COLO829 (cell line): ENCODE data around the gene TDRD10.
A peak's percentile ranks its signal among the peaks of the same experiment; 100 is the strongest.

Experiments used
- DNase-seq: peaks from one replicate; pipeline ENCODE4 v3.0.0; 2012; ENCODE audit warnings: low spot score

The TDRD10 gene

GRCh38 chr1:154553056-154554030 lies 51.3 kb downstream of the TDRD10 start:
- DNase-seq = no peak

- DNase-seq = peak; percentile 45
Measured at GRCh38 chr1:154556422-154556821, 54.4 kb downstream of the TDRD10 start.

- DNase-seq = no peak
Measured at GRCh38 chr1:154557248-154557938, 55.4 kb downstream of the TDRD10 start.

DNA sequence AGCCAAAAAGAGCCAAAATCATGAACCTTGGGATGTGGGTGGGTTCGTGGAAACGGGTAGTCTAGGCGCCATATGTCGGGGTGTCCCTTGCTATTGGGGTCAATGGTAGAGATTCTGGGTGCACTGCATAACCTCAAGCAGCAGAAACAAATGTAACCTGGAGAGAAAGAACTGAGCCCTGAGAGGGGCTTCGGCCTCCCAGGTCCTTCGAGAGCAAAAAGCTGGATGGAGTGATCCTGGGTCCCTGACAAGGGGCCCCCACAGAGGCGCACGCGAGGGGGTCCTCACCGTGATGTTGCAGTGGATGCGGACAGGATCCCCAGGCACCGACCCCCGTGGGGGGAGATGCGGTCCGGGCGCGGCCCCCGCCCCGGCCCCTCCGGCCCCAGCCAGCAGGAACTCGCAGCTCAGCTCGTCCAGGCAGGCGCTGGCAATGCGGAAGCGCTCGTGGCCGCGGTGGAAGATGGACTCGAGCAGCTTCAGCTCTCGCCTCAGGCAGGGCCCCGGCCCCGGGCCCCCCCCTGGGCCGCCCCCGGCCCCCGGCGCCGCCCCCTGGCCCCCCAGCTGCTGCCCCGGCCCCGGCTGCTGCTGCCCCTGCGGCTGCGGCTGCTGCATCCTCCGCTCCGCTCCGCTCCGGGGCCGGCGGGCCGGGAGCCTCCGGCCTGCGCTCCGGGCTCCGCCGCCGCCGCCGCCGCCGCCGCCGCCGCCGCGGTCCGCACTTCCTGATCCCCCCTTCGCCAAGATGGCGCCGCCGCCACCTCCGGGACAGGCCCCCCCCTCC lies 56.1 kb downstream of the TDRD10 start, which contains the start of gene UBE2Q1:
Gene UBE2Q1, minus strand, starts transcription at position 724 of the 781 bp plus-strand sequence. Its CDS starts 109 bp downstream, at position 615.
- no peak for DNase-seq

GRCh38 chr1:154558720-154559465 lies 56.9 kb downstream of the TDRD10 start:
- DNase-seq = peak; percentile 98

- DNase-seq = peak; percentile 85
Measured at GRCh38 chr1:154559466-154560044, 57.5 kb downstream of the TDRD10 start.

GRCh38 chr1:154565876-154566275 lies 63.9 kb downstream of the TDRD10 start:
- DNase-seq = no peak

DNA sequence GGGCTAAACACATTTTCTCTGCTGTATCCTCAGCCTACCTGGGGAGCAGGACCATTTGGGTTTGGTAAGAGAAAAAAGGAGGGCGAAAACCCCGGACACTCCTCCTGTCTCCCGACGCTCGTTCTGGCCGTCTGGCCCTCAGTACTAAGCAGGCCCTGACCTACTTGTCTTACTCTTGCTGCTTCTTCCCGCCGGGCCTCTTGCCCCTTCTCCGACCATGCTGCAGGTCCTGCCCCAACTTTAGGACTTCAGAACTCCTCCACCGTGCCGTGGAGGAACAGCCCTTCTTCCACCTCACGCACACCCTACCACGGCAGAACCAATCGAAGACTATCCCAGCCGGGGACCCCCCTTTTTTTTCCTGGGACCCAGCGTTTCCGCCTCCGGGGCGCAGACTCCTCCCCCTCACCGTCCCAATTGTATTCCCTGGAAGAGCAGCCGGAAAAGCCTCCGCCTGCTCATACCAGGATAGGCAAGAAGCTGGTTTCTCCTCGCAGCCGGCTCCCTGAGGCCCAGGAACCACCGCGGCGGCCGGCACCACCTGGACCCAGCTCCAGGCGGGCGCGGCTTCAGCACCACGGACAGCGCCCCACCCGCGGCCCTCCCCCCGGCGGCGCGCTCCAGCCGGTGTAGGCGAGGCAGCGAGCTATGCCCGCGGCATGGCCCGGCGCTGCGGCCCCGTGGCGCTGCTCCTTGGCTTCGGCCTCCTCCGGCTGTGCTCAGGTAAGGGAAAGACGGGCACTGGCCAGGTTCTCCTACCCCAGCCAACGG lies 65.6 kb downstream of the TDRD10 start, which contains the start of gene CHRNB2:
Gene CHRNB2, plus strand, starts transcription at position 393 of the 771 bp plus-strand sequence. Its CDS starts 267 bp downstream, at position 660.
- DNase-seq = peak; percentile 70

DNA sequence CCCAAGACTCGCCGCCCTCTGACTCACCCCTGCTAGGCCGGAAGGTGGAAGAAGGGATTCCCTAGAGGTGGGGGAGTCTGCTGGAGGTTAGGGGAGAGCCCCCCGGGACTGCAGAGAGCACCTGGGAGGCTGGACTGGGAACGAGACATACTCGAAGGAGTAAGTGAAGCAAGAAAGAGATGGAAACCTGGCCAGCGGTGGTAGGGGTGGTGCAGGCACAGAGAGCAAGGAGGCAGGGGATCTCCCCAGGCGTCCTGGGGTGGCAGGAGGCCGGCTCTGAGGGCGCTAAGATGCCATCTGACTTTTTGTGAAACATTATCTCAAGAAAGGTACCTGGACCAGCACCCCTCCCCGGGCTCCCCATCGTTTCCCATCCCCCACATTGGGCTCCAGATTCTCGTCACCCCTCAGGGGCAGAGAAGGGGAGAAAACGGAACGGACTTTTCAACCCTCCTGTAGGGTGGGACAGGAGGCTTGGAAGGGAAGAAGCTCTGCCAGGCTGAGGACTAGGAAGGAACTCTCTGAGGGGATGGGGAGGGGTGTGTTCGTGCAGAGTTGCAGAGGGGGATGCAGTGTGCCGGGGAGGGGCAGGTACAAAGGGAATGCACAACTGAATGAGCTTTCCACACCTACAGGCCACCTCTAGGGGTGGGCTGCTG lies 66.3 kb downstream of the TDRD10 start:
- DNase-seq = no peak

- DNase-seq = no peak
Measured at GRCh38 chr1:154571244-154571963, 69.4 kb downstream of the TDRD10 start.

- no peak for DNase-seq
Measured at GRCh38 chr1:154571964-154572288, 69.9 kb downstream of the TDRD10 start.

DNA sequence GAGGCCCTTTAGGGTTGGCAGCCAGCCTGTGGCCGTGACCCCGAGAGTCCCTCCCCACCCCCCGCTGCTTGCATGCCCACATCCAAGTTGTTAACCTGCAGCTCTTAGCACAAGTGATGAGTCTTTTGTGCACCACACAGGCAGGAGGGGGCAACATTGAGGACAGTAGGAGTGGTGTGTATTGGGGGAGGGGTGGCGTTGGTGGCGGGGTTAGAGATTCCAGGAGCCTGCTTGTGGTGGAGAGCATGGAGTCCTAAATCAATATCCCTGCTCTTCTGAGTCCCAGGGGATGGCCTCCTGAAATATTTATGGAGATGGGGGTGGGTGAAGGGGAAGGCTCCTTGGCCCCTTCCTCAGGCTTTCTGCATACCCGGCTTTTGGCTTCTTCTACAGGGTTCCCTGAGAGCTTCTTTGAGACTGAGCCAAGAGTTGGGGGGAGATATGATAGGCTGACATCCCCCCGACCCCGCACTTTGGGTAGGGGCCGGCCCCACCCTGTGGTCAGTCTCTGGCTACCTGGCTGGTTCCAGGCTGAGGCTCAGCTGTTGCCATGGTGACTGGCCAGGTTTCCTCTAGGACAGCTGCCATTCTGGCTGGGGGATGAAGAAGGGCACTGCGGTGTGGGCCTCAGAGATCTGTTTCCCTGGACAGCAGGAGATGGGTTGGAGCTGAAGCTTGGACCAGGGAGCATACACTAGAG lies 70.6 kb downstream of the TDRD10 start:
- DNase-seq = no peak

- no peak for DNase-seq
Measured at GRCh38 chr1:154573168-154573510, 71.1 kb downstream of the TDRD10 start.

GRCh38 chr1:154574716-154575115 lies 72.7 kb downstream of the TDRD10 start:
- DNase-seq = no peak

GRCh38 chr1:154575147-154575927 lies 73.3 kb downstream of the TDRD10 start:
- no peak for DNase-seq

GRCh38 chr1:154575951-154576566 lies 74.0 kb downstream of the TDRD10 start:
- no peak for DNase-seq

- DNase-seq = no peak
Measured at GRCh38 chr1:154577346-154578057, 75.5 kb downstream of the TDRD10 start.
